GM19328 (cell line): ENCODE measurements around the gene UGT1A6.
A peak's percentile ranks its signal among the peaks of the same experiment; 100 is the strongest.
"Not testable (repeated sequence)": the region's sequence is repeated elsewhere in the genome, so short reads cannot be mapped to it uniquely, and the experiment has no call there.

ENCODE experiments used
- ATAC-seq: cut with Tn5 transposase; IDR thresholded peaks from one replicate; pipeline ENCODE4 v1.9.1; 2021; ENCODE audit warnings: mild to moderate bottlenecking, moderate library complexity; ENCODE audit not compliant: unreplicated experiment

UGT1A6 gene

GRCh38 chr2:233684640-233685039, 8.1 kb upstream of the UGT1A6 start:
- ATAC-seq, result no peak

GRCh38 chr2:233686928-233687327, 5.8 kb upstream of the UGT1A6 start:
- ATAC-seq, result no peak

- ATAC-seq, result no peak
Measured at GRCh38 chr2:233688341-233688740, 4.3 kb upstream of the UGT1A6 start.

- no peak for ATAC-seq
Measured at GRCh38 chr2:233689031-233689430, 3.7 kb upstream of the UGT1A6 start.

GRCh38 chr2:233689501-233689900, 3.2 kb upstream of the UGT1A6 start:
- ATAC-seq, result no peak

GRCh38 chr2:233690444-233690843, 2.2 kb upstream of the UGT1A6 start:
- ATAC-seq, result no peak

- ATAC-seq, result no peak
Measured at GRCh38 chr2:233691443-233692433, 952 bp upstream of the UGT1A6 start.

- ATAC-seq, result no peak
Measured at GRCh38 chr2:233693963-233694362, 1.3 kb downstream of the UGT1A6 start.

DNA sequence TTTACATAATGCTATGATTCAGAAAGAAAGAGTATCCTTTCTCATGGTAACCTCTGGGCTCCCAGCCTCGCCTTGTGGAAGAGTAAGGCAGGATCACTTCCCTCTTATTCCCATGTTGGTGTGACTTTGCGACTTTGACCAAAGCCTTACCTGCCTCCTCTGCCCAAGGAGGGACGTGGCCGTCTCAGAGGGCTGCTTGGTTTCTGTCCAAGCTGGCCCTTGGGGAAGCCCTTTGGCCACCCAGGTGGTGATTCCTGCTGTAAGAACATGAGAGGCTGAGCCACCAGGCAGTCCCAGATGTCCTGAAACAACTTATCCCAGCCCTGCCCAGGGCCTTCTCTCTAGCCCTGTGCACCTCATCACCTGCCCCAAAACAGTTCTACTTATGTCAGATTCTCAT, 6.0 kb downstream of the UGT1A6 start:
- ATAC-seq, result no peak

- ATAC-seq, result no peak
Measured at GRCh38 chr2:233699424-233700027, 6.8 kb downstream of the UGT1A6 start.

DNA sequence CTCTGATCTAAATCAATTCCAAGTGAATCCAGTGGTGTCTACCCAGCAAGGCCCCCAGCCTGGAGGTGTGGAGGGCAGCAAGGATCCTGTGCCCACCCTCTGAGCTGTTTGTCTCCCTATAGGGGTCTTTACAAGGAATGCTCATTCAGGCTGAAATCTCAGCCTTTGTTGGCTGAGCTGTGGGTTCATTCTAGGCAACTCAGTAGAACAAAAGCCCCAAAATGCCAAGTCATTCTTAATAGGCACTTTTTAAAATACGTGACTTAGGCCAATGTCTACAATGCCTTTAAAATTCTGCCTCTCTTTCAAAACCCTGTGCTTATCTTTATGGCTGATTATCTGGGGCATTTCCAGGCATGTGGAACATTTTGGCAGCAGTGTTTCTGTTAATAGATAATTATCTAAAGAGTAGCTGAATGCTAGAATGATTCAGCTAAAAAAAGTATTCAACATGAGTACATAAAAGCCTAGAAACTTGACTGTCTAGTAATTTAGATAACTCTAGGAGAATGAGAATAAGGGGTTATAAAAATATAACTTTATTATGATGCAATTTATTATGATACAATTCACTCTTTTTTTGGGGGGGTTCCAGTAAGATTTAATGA, 7.4 kb downstream of the UGT1A6 start:
- ATAC-seq, result no peak

DNA sequence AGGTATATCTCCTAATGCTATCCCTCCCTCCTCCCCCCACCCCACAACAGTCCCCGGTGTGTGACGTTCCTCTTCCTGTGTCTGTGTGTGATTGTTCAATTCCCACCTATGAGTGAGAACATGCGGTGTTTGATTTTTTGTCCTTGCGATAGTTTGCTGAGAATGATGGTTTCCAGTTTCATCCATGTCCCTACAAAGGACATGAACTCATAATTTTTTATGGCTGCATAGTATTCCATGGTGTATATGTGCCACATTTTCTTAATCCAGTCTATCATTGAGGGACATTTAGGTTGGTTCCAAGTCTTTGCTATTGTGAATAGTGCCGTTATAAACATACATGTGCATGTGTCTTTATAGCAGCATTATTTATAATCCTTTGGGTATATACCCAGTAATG, 8.2 kb downstream of the UGT1A6 start:
- not testable (repeated sequence) for ATAC-seq

- ATAC-seq, result no peak
Measured at GRCh38 chr2:233702238-233702637, 9.5 kb downstream of the UGT1A6 start.

GRCh38 chr2:233705911-233706506, 13.3 kb downstream of the UGT1A6 start:
- ATAC-seq, result no peak

DNA sequence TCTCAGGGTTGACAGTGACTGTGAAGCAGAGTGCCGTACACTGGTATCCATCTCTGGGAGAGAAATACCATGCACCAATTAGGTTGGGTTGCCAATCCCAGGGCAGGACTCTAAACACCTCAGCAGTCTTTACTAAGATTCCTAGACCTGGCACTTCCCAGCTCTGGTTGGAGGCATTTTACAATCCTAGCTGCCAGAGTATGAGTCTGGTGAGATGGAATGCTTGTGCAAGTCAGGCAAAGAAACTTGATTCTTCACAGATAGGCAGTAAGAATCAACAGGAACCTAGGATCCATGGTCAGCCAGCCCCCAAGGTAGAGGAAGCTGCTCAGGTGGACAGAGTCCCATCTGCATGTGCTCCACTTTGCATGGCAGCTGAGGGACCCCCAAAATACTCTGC, 14.0 kb downstream of the UGT1A6 start:
- no peak for ATAC-seq

DNA sequence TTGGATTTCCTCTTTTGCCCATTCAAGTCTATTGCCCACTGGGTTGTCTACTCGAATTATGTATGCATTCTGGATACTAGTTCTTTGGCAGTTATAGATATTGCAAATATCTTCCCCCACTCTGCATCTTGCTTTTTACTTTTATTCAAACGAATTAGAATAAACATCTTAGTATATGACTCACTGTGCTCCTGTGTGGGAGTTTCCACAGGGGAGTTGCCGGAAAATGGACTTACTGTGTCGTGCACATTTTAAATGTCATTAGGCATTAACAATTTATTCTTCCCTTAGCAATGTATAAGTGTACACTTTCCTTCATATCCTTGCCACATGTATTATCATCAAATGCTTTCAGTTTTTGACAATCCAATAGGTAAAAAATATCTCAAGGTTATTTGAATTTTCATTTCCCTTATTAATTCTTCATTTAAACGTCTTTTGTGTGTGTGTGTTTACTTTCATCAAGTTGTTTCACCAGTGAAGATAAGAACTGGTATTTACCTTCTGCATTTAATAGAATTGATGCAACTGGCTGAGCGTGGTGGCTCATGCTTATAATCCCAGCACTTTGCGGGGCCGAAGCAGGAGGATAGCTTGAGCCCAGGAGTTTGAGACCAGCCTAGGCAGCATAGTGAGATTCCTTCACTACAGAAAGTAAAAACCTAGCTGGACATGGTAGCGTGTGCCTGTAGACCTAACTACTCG, 15.4 kb downstream of the UGT1A6 start:
- no peak for ATAC-seq

DNA sequence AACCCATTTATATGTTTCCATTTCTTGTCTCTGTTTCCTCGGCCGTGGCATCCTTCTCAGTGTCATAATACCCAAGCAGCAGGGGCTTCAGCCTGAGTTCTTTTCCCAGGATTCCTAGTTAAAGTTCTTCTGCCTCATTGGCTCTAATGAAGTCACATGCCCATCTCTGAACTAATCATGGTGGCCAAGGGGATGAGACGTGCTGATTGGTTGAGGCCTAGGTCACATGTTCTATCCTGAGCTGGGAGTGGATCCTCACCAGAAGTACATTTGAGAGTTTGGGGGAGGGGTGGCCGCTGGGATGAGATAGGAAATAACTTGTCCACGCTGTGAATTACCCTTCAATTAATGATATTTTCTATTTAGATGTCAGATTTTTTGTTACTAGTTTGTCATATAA, 16.3 kb downstream of the UGT1A6 start:
- ATAC-seq, result no peak

- peak; percentile 55 for ATAC-seq
Measured at GRCh38 chr2:233711312-233712008, 18.8 kb downstream of the UGT1A6 start.

DNA sequence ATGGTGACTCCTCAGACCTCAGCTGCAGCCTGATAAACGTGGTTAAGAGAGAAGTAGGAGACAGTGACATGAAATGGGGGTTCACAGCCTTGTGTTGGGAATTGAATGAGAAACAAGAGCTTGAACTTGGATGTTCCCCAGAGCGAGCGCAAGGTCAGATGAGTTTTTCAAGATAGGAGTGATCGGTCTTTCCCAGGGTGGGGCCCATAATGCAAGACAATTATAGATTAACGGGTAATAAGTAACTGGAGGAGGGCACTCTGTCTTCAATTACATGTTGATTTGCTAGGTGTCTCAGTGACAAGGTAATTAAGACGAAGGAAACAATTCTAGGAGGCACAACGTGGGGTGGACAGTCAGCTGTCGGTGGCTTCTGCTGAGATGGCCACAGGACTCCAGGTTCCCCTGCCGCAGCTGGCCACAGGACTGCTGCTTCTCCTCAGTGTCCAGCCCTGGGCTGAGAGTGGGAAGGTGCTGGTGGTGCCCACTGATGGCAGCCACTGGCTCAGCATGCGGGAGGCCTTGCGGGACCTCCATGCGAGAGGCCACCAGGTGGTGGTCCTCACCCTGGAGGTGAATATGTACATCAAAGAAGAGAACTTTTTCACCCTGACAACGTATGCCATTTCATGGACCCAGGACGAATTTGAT, 20.0 kb downstream of the UGT1A6 start, which contains the start of gene UGT1A5:
Gene UGT1A5 (plus strand): TSS at position 297 of the 651 bp plus-strand sequence. CDS start 85 bp downstream, at position 382.
- ATAC-seq, result no peak

DNA sequence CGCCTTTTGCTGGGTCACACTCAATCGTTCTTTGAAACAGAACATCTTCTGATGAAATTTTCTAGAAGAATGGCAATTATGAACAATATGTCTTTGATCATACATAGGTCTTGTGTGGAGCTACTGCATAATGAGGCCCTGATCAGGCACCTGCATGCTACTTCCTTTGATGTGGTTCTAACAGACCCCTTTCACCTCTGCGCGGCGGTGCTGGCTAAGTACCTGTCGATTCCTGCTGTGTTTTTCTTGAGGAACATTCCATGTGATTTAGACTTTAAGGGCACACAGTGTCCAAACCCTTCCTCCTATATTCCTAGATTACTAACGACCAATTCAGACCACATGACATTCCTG, 20.5 kb downstream of the UGT1A6 start:
- no peak for ATAC-seq
